ENCODE results near the gene POU3F2.

POU3F2 gene

GRCh38 chr6:98831057-98831958 is 3.1 kb upstream of the POU3F2 start:
- DNase-seq: no peak

GRCh38 chr6:98831959-98832283 is 2.5 kb upstream of the POU3F2 start:
- DNase-seq: no peak

- DNase-seq: no peak
Measured at GRCh38 chr6:98832284-98833056, 1.9 kb upstream of the POU3F2 start.

- DNase-seq: no peak
Measured at GRCh38 chr6:98833057-98833306, 1.4 kb upstream of the POU3F2 start.

GRCh38 chr6:98833307-98834059 is 891 bp upstream of the POU3F2 start:
- DNase-seq: no peak

- no peak for DNase-seq
Measured at GRCh38 chr6:98835149-98836024, 1.0 kb downstream of the POU3F2 start.

GRCh38 chr6:98836025-98836961 is 1.9 kb downstream of the POU3F2 start:
- no peak for DNase-seq

GRCh38 chr6:98836962-98837944 is 2.9 kb downstream of the POU3F2 start:
- no peak for DNase-seq

GRCh38 chr6:98838032-98838431 is 3.7 kb downstream of the POU3F2 start:
- no peak for DNase-seq

- DNase-seq: no peak
Measured at GRCh38 chr6:98838975-98839374, 4.6 kb downstream of the POU3F2 start.

- DNase-seq: no peak
Measured at GRCh38 chr6:98839781-98840361, 5.5 kb downstream of the POU3F2 start.

GRCh38 chr6:98840385-98840784 is 6.0 kb downstream of the POU3F2 start:
- DNase-seq: no peak

- DNase-seq: no peak
Measured at GRCh38 chr6:98840996-98841513, 6.7 kb downstream of the POU3F2 start.

GRCh38 chr6:98841621-98842341 is 7.4 kb downstream of the POU3F2 start:
- no peak for DNase-seq

- DNase-seq: no peak
Measured at GRCh38 chr6:98842342-98843180, 8.2 kb downstream of the POU3F2 start.

- DNase-seq: no peak
Measured at GRCh38 chr6:98843271-98844243, 9.2 kb downstream of the POU3F2 start.

All from stimulated activated CD4-positive, alpha-beta T cell treated with anti-CD3 and anti-CD28 coated beads, Interleukin-2, amount 100 ng/mL, for 48 hours (primary cell).